ENCODE data around the gene EPS15. TPM values are rescaled to one million over a fixed set of nuclear protein-coding genes. Genes with fewer than 3 reads are reported as not detected.
"Not testable (repeated sequence)": the region's sequence is repeated elsewhere in the genome, so short reads cannot be mapped to it uniquely, and the experiment has no call there.

EPS15 gene
- total RNA-seq, 2 experiments from 2014 or later: 59.6 to 61.6 TPM

DNA sequence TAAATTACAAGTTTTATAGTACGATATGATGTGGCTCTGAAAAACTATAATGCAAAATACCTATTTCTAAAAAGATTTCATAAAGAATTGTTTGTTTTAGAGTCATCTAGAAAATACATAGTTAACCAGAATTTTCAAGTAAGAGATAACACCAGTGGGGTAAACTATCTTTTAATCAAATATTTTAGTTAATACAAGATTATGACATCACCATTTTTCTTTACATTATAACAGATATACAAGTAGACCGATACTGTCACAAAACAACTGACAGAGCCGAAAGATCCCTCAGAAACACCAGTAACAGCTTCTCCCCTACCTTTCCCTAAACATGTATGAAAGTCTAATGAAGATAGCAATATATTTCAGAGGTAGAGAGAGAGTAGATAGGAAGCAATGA lies 54.2 kb downstream of the EPS15 start:
- intact Hi-C loops (cut with DNase I, micrococcal nuclease): no loop called here
- H3K36me3 Mint-ChIP-seq (ENCODE audit: low read depth): peaks cover 35% of the 10 kb centered on the region

DNA sequence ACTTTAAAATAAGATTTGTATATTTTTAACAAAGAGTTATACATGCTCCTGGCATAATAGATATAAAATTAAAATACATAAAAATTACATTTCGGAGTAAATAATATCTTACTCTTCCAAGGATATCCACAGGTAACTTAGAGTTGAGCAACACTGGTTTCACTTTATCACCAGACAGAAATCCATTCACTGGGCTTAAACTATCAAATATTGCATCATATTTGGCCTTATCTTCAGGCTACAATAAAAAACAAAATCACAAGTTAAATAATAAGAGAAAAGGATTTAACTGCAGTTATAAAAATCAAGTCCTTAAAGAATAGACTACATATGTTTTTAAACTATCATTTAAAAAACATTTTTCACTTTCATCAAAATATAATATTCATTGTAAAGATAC lies 55.5 kb downstream of the EPS15 start:
- Mint-ChIP-seq H3K36me3 (ENCODE audit: low read depth) (peaks cover 35% of the 10 kb centered on the region), H3K27ac (no peak overlapping the region), H3K9me3 (ENCODE audit: low read depth) (no peaks in the 10 kb centered on the region), H3K4me1 (peaks cover 2% of the 10 kb centered on the region), H3K4me3 (no peak overlapping the region), H3K27me3 (no peaks in the 10 kb centered on the region)
- intact Hi-C loops (cut with DNase I, micrococcal nuclease): no loop called here
- ATAC-seq (no peak), DNase-seq (no peak)
- CTCF ChIA-PET: no interaction called here
- POLR2A ChIA-PET: no interaction called here

More for the DNA sequence above, 54.2 kb downstream of the EPS15 start:
- no peaks in the 10 kb centered on the region for H3K27me3 Mint-ChIP-seq
- no peak overlapping the region for H3K27ac Mint-ChIP-seq
- ChIA-PET POLR2A (interaction anchor here (0.7 kb wide), 1 partner anchor 107 kb away, joined by 3 read pairs; no protein-coding TSS in a partner anchor), CTCF (interaction anchor here (0.6 kb wide), 1 partner anchor 89 kb away, joined by 3 read pairs; no protein-coding TSS in a partner anchor)
- DNase-seq (no peak), ATAC-seq (no peak)
- peaks cover 2% of the 10 kb centered on the region for H3K4me1 Mint-ChIP-seq
- no peaks in the 10 kb centered on the region for H3K9me3 Mint-ChIP-seq (ENCODE audit: low read depth)
- no peak overlapping the region for H3K4me3 Mint-ChIP-seq

DNA sequence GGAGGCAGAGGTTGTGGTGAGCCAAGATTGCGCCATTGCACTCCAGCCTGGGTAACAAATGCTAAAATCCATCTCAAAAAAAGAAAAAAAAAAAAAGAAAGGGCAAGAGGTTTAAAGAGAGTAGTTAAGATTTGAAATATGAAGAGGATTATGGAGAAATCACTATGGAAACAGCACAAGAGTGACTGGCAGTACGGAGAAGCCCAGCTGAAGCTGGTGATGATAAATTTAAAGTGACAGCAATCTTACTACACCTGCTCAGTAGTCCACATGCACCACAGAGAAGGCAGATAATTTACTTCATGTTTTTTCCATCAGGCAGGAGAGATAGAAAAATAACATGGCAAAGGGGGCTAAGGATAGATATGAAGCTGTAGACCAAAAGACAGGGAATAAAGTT lies 56.8 kb downstream of the EPS15 start:
- H3K4me1 Mint-ChIP-seq; ATAC-seq; POLR2A ChIA-PET; intact Hi-C loops (cut with DNase I, micrococcal nuclease); DNase-seq; H3K9me3 Mint-ChIP-seq (ENCODE audit: low read depth); H3K27me3 Mint-ChIP-seq; H3K27ac Mint-ChIP-seq; H3K4me3 Mint-ChIP-seq; CTCF ChIA-PET: not testable (repeated sequence)
- H3K36me3 Mint-ChIP-seq (ENCODE audit: low read depth): peaks cover 35% of the 10 kb centered on the region

- no peak for ATAC-seq
- no peak overlapping the region for H3K27ac Mint-ChIP-seq
- peaks cover 16% of the 10 kb centered on the region for H3K36me3 Mint-ChIP-seq (ENCODE audit: low read depth)
- H3K4me3 Mint-ChIP-seq: no peak overlapping the region
- ChIA-PET POLR2A (no interaction called here), CTCF (no interaction called here)
- no peaks in the 10 kb centered on the region for H3K4me1 Mint-ChIP-seq
- no peak for DNase-seq
- intact Hi-C loops (cut with DNase I, micrococcal nuclease): no loop called here
- H3K9me3 Mint-ChIP-seq (ENCODE audit: low read depth): no peaks in the 10 kb centered on the region
- H3K27me3 Mint-ChIP-seq: no peaks in the 10 kb centered on the region
Measured at GRCh38 chr1:51454554-51454953, 64.5 kb downstream of the EPS15 start.

GRCh38 chr1:51453010-51453409 lies 66.1 kb downstream of the EPS15 start:
- DNase-seq (no peak), ATAC-seq (no peak)
- Mint-ChIP-seq H3K9me3 (ENCODE audit: low read depth) (no peaks in the 10 kb centered on the region), H3K27me3 (no peaks in the 10 kb centered on the region), H3K4me1 (no peaks in the 10 kb centered on the region), H3K36me3 (ENCODE audit: low read depth) (peaks cover 10% of the 10 kb centered on the region), H3K4me3 (no peak overlapping the region), H3K27ac (no peak overlapping the region)
- CTCF ChIA-PET: no interaction called here
- POLR2A ChIA-PET: no interaction called here
- intact Hi-C loops (cut with DNase I, micrococcal nuclease): no loop called here

DNA sequence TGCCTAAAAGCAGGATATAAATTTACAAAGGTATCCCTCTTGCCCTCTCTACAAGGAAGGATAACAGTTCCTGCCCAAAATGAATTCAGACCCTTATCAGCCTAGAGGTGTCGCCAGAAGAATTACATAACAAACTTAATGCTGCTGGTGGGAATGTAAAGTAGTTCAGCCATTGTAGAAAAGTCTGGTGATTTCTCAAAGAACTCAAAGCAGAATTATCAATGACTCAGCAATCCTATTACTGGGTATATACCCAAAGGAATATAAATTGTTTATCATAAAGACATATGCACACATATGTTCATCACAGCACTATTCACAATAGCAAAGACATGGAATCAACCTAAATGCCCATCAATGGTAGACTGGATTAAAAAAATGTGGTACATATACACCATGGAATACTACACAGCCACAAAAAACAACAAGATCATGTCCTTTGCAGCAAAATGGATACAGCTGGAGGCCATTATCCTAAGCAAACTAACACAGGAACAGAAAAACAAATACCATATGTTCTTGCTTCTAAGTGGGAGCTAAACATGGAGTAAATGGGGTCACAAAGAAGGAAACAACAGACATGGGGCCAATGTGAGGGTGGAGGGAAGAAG lies 70.1 kb downstream of the EPS15 start:
- intact Hi-C loops (cut with DNase I, micrococcal nuclease); H3K9me3 Mint-ChIP-seq (ENCODE audit: low read depth); POLR2A ChIA-PET; H3K27ac Mint-ChIP-seq; H3K27me3 Mint-ChIP-seq; H3K4me3 Mint-ChIP-seq; ATAC-seq; DNase-seq; H3K4me1 Mint-ChIP-seq: not testable (repeated sequence)
- CTCF ChIA-PET: interaction anchor here (1.3 kb wide), 1 partner anchor 320 kb away, joined by 3 read pairs; no protein-coding TSS in a partner anchor
- peaks cover 28% of the 10 kb centered on the region for H3K36me3 Mint-ChIP-seq (ENCODE audit: low read depth)

DNA sequence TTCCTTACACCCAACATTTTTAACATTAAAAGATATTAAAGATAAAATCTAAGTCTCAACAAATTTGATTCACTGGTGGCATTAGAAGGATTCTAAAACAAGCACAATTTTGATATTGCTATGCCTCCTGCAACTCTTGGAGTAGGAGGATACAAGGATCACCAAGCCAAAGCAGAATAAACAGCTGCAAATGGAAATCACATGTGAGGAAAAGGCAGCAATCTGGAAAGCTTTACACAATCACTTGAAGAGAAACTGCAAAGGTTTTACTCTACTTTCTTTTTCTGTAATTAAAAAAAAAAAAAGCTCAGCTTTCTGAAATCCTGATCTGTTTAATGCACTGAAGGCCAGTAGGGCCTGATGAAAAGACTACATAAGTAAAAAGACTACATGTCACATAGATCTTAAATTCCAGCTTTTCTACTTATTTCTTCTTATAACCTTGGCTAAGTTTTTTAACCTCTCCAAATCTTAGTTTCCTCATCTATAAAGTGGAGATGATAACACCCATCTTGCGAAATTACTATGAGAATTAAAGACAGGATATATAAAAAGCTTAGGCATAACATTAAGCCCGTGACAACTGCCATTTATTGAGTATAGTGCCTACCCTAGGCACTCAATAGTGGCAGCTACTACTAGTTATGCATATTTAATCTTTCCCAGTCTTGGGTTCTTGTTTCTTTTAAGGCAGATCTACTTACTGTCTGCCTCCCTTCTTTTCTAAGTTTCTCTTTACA lies 73.5 kb downstream of the EPS15 start:
- no peaks in the 10 kb centered on the region for H3K9me3 Mint-ChIP-seq (ENCODE audit: low read depth)
- no peaks in the 10 kb centered on the region for H3K27me3 Mint-ChIP-seq
- CTCF ChIA-PET: interaction anchor here (1.2 to 1.4 kb wide), 3 partner anchors 12 to 49 kb away, joined by 3 read pairs; no protein-coding TSS in a partner anchor
- H3K4me3 Mint-ChIP-seq: no peak overlapping the region
- intact Hi-C loops (cut with DNase I, micrococcal nuclease): no loop called here
- peaks cover 22% of the 10 kb centered on the region for H3K4me1 Mint-ChIP-seq
- DNase-seq: no peak
- POLR2A ChIA-PET: no interaction called here
- ATAC-seq: no peak
- no peak overlapping the region for H3K27ac Mint-ChIP-seq
- H3K36me3 Mint-ChIP-seq (ENCODE audit: low read depth): peaks cover 36% of the 10 kb centered on the region

DNA sequence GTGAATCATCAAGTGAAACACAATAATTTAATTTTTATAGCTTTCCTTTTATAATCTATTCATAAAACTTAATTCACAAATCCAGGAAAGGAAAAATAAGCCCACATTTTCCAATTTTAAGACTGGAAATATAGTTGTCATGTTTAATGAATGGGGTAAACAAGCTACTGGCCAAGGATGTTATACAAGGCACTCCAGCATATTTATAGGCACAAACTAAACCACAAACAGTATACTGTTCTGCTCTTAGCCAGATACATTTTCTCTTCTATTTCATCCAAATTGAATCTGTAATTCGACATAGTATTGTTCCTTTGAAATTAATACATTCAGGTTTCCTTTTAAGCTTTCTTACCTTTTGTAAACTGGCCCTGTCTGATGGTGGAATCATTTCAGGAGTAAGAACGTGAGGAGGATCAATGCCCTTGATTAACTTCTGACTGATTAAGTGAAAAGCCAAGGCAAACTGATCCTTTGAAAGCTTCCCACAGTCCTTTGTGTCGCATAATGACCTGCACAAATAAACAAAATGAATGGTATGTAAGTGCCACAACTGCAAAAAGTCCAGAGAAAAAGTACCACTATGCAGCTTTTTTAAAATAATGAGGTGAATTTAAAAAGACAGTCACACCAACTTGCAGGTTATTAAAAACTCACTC lies 74.4 kb downstream of the EPS15 start:
- POLR2A ChIA-PET: interaction anchor here (0.6 kb wide), 1 partner anchor 761 kb away, joined by 5 read pairs; no protein-coding TSS in a partner anchor
- Mint-ChIP-seq H3K4me3 (no peak overlapping the region), H3K27me3 (no peaks in the 10 kb centered on the region), H3K27ac (no peak overlapping the region), H3K9me3 (ENCODE audit: low read depth) (no peaks in the 10 kb centered on the region), H3K36me3 (ENCODE audit: low read depth) (peaks cover 41% of the 10 kb centered on the region), H3K4me1 (peaks cover 22% of the 10 kb centered on the region)
- intact Hi-C loops (cut with DNase I, micrococcal nuclease): no loop called here
- ATAC-seq (no peak), DNase-seq (no peak)
- CTCF ChIA-PET: interaction anchor here (1.2 to 1.4 kb wide), 3 partner anchors 11 to 50 kb away, joined by 3 read pairs; no protein-coding TSS in a partner anchor

DNA sequence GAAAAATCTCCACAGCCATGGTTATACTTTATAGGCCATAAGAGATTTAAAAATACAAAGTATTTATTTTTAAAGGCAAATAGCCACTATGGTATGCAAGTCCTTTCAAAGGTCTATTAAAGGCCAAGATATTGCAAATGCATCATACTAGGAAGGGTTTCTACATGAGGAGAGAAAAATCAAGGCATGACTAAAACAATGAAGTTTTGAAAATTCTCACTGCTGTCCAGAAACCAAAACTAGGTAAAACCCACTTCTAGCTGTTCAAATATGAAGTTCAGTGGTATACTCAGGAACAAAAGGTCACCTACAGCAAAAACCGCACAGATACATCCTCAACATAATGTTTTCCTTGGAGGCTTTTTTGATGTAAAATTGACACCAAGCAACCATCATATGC lies 75.0 kb downstream of the EPS15 start:
- intact Hi-C loops (cut with DNase I, micrococcal nuclease): no loop called here
- ATAC-seq (peak; percentile 60), DNase-seq (no peak)
- Mint-ChIP-seq H3K27ac (no peak overlapping the region), H3K4me3 (no peak overlapping the region), H3K4me1 (peaks cover 24% of the 10 kb centered on the region), H3K36me3 (ENCODE audit: low read depth) (peaks cover 43% of the 10 kb centered on the region), H3K9me3 (ENCODE audit: low read depth) (no peaks in the 10 kb centered on the region), H3K27me3 (no peaks in the 10 kb centered on the region)
- ChIA-PET POLR2A (no interaction called here), CTCF (no interaction called here)

GRCh38 chr1:51443555-51443954 lies 75.5 kb downstream of the EPS15 start:
- ATAC-seq (no peak), DNase-seq (no peak)
- intact Hi-C loops (cut with DNase I, micrococcal nuclease): no loop called here
- ChIA-PET CTCF (no interaction called here), POLR2A (no interaction called here)
- Mint-ChIP-seq H3K4me3 (no peak overlapping the region), H3K27ac (no peak overlapping the region), H3K27me3 (no peaks in the 10 kb centered on the region), H3K36me3 (ENCODE audit: low read depth) (peaks cover 47% of the 10 kb centered on the region), H3K9me3 (ENCODE audit: low read depth) (no peaks in the 10 kb centered on the region), H3K4me1 (peaks cover 29% of the 10 kb centered on the region)

GRCh38 chr1:51442616-51443015 lies 76.5 kb downstream of the EPS15 start:
- H3K36me3 Mint-ChIP-seq (ENCODE audit: low read depth): peaks cover 42% of the 10 kb centered on the region
- no peaks in the 10 kb centered on the region for H3K9me3 Mint-ChIP-seq (ENCODE audit: low read depth)
- H3K27me3 Mint-ChIP-seq: no peaks in the 10 kb centered on the region
- ChIA-PET POLR2A (no interaction called here), CTCF (interaction anchor here (0.5 kb wide), 1 partner anchor 1898 kb away, joined by 3 read pairs; no protein-coding TSS in a partner anchor)
- intact Hi-C loops (cut with DNase I, micrococcal nuclease): no loop called here
- DNase-seq: no peak
- no peak for ATAC-seq
- no peak overlapping the region for H3K27ac Mint-ChIP-seq
- H3K4me1 Mint-ChIP-seq: peaks cover 29% of the 10 kb centered on the region
- no peak overlapping the region for H3K4me3 Mint-ChIP-seq

DNA sequence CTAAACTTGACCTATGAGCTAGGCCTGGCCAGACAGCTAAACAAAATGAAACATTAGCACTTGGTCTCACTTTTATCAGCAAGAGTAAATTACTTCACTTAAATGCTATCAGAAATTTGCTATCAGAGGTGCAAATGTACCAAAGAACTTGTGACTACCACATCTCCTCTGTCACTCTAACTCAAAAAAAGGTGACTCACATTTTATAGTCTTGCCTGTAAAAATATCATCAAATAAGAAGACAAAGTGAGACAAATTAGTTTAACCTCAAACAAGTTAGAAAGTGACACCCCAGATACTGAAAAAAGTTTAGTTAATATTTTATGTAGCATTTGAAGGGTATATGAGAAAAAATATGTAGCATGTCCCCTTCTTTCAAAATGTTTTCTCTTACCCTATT lies 76.9 kb downstream of the EPS15 start:
- H3K4me1 Mint-ChIP-seq: peaks cover 29% of the 10 kb centered on the region
- H3K4me3 Mint-ChIP-seq: no peak overlapping the region
- CTCF ChIA-PET: interaction anchor here (0.5 kb wide), 1 partner anchor 1899 kb away, joined by 3 read pairs; no protein-coding TSS in a partner anchor
- ATAC-seq (no peak), DNase-seq (no peak)
- no peaks in the 10 kb centered on the region for H3K9me3 Mint-ChIP-seq (ENCODE audit: low read depth)
- H3K36me3 Mint-ChIP-seq (ENCODE audit: low read depth): peaks cover 39% of the 10 kb centered on the region
- POLR2A ChIA-PET: no interaction called here
- intact Hi-C loops (cut with DNase I, micrococcal nuclease): no loop called here
- H3K27me3 Mint-ChIP-seq: no peaks in the 10 kb centered on the region
- H3K27ac Mint-ChIP-seq: no peak overlapping the region
